GM18526 (cell line): ENCODE data around the gene SPIN2A.
"Not testable (repeated sequence)": the region's sequence is repeated elsewhere in the genome, so short reads cannot be mapped to it uniquely, and the experiment has no call there.

Source experiments
- POLR2A ChIP-seq: IDR thresholded peaks from 3 replicates; pipeline ENCODE4 v1.6.1; 2011; ENCODE audit not compliant: insufficient read length; ENCODE audit errors: extremely low read depth

Gene SPIN2A

DNA sequence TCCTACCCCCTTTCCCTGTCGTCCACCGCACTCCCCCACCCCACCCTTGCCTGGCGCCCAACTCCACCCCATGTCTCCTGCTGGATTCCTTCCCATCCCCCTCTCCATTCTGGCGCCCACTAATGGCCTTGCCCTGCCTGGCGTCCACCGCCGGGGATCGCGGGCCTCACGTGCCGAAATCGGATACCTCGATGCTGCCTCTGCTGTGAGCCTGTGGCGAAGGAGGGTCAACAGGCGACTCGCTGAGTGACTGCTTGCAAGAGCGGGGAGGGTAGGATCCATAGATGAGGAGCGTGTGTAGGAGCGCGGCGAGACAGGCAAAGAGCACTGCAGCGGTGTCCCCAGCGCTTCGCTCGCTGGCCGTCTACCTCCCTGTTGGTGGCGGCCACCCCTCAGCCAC, at the start of gene SPIN2A:
SPIN2A (minus strand) TSS at position 325 of the 400 bp plus-strand sequence. CDS start 800 bp downstream, outside the sequence.
- TF ChIP-seq POLR2A: not testable (repeated sequence)

DNA sequence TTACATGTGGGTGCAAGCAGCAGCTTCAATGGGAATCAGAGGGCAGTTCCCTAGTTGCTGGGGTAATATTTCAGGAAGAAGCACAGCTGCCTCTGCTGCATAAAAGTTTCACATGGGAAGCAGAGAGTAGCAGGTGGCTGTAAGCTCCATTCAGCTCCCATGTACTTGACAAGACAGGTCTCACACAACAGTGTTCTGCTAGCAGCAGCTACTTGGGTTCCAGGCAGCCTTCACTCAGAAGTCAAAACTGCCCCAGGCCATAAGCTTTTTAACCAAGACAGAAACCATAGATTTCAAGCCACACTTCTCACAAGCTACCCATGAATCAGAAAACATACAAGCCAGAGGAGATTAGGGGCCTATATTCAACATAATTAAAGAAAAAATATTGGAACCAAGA, 41.4 kb upstream of the SPIN2A start:
- TF ChIP-seq POLR2A: no peak

DNA sequence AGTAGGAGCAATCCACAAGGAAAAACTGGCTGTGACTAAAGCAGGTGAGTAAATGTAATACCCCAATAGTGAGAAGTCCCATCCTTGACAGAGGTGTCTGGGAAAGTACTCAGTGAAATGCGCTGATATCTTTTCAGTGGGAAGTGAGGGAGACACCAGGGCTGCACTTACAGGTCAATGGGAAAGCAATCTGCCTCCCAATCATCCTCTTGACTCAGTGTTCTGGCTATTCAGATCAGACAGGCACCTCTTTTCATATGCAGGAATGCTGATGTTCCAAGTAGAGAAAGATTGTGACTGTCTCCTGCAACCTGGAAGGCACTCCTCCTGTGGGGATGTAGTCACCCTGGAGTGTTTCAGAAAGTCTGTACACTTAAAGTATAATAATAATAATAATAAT, 39.9 kb upstream of the SPIN2A start:
- no peak for TF ChIP-seq POLR2A

DNA sequence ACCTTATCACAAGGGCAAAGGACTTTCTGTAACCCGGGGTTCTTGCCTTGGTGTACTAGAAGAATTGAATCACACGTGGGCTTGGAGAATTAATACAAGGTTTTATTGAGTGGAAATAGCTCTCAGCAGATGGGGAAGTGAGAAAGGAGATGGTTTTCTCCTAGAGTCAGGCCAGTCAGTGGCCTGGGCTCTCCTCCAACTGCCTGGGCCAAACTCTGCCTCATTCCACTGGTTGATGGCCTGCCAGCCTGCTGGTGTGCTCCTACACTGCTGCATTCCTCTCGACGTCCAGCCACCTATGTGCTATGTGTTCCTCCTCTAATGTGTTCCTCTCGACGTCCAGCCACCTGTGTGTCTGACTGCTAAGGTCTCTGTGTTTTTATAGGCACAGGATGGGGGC, 35.3 kb upstream of the SPIN2A start:
- TF ChIP-seq POLR2A: no peak

DNA sequence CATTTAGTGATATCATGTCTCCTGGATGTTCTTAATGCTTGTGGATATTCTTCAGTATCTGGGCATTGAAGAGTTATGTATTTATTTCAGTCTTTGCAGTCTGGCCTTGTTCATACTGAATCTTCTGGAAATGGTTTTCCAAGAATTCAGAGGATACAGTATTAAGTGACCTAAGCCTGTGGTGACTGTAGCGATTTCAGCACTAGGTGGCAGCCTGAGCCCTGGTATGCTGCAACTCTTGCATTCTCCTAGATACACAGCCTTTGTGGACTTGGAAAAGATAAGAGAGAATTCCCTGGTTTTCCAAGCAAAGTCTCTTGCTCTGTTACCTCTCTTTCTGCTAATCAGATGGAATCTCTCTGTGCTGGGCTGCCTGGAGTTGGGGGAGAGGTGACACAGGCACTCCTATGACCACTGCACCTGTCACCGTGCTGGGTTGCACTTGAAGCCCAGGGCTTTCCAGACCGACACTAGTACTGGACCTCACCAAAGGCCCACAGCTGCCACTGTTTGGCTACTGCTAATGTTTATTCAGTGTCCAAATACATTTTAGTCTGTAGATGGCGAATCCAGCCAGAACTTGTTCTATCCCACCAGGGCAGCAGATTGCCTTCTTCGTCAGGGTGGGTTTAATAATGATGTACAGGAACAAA, 19.3 kb upstream of the SPIN2A start:
- no peak for TF ChIP-seq POLR2A

DNA sequence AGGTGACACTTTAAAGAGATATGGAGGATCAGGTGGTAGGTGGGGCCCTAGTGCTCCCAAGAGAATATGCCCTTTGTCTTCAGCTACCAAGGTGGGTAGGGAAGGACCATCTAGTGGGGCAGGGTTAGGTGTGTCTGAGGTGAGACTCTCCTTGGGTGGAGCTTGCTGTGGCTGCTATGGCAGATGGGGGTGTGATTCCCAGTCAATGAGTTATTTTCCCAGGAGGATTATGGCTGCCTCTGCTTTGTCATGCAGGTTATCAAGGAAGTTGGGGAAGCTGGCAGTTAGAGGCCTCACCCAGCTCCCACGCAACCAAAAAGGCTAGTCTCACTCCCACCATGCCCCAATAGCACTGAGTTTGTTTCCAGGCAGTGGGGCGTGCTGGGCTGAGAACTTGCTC, 18.0 kb upstream of the SPIN2A start:
- TF ChIP-seq POLR2A: no peak

DNA sequence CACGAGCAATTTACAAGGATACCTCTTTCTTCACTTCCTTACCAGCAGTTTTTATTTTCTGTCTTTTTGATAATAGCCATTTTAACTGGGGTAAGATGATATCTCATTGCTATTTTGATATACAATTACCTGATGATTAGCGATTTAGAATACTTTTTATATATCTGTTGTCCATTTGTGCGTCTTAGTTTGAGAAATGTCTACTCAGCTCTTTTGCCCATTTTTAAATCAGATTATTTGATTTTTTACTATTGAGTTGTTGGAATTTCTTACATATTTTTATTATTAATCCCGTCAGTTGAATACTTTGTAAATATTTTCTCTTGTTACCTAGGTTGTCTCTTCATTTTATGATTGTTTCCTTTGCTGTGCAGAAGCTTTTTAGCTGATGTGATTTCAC, 1.5 kb upstream of the SPIN2A start:
- no peak for TF ChIP-seq POLR2A

DNA sequence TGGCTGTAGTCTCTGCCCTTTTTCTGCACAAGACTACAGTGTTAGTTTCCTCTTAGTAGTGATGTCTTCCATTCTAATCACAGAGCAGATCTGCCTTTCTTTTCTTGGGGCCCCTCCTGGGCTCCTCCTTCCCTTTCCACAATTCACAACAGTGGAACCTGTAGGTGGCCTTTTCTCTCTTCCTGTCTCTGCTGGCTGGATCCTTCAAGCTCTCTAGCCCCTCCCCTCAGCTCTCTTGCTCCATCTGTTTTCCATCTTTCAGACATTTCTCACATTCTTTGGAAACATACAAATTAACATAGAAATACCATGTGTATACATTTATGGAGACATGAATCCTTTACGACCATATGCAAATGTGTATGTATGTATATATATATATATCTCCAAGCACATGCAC, 304 bp upstream of the SPIN2A start:
- TF ChIP-seq POLR2A: no peak

DNA sequence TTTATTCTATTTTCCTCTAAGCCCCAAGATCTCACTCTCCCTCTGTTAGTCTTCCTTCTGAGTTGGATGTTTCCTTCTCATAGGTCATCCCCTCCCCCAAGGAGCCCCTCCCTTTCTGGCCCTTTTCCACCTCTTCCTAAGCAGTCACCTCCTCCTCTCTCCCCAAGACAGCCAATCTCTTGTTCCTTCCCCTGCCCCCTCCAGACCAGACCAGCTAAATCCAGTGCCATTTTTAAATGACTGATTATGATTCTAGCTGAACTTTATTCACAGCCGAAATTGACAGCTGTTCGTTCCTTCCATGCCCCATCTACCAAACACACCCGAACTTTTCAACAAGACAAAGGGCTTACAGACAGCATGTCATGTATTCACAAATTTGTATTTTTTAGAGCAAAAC, 1.9 kb downstream of the SPIN2A start:
- TF ChIP-seq POLR2A: no peak

DNA sequence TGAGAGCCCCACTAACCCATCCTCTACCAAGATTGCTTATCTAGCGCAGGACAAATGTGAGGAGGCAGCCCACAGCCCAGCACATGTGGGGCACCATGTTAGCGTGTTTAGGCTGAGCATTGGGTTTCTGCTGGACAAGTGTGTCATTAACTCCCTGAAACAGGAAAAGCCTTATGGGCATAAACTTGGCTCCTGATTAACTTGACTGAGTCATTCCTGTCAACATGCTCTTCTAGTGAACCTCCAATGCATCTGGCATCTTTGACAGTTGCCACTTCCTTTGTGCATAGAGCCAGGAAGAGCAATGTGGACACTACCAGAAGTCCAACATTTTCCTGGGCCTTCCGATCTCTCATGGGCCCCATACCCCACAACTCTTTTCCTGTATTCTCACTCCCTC, 2.5 kb downstream of the SPIN2A start:
- TF ChIP-seq POLR2A: no peak

DNA sequence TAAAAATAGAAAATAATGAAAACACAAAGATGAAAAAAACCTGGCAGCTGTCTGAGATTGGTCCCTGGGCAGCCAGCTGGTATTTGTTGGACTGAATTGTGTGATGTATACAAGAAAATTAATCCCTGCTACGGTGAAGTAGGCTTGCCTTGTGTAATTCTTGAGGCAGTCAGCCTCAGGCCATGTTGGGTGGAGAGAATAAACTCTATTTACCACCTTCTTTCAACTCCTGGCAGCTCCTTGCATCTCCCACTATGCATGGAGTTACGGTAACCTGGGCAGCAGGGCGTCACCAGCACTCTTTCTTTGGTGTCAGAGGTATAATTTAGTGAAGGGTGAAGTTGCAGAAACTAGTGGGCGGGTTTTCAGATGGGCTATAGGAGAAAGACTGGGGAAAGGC, 3.5 kb downstream of the SPIN2A start:
- no peak for TF ChIP-seq POLR2A

DNA sequence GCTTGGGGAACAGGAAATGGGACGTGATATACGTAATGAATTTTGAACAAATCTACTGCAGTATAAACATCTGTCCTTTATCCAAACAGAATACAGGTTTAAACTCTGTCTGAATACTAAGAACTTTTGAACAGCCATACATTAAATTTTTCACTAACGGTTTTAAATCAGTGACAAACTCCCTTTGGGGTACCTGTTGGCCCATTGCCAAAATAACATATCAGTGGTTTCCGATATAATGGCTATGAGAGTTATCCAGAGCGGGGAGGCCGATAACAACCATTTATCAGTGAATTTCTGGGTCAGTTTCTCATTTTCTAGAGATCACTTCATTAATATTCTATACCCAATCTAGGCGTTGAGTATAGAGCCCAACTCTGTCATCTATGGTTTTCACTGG, 5.2 kb downstream of the SPIN2A start:
- no peak for TF ChIP-seq POLR2A

DNA sequence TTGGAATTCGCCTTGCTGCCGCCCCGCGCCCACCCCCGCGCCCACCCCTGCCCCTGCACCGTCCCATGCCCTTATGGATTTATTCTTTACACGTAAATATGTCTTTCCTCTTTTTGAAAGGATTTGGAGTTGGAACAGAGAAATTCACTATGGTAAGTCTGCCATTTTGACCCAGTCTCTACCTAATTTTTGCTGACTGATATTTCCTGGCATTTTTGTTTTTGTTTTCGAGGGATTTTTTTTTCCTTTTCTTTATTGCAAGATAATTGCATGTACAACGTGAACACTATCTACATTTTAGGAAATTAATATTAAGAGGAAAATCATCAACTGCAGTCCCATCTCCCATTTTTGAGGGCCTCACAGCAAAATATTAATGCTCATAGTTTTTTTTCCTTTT, 15.4 kb downstream of the SPIN2A start:
- TF ChIP-seq POLR2A: no peak

DNA sequence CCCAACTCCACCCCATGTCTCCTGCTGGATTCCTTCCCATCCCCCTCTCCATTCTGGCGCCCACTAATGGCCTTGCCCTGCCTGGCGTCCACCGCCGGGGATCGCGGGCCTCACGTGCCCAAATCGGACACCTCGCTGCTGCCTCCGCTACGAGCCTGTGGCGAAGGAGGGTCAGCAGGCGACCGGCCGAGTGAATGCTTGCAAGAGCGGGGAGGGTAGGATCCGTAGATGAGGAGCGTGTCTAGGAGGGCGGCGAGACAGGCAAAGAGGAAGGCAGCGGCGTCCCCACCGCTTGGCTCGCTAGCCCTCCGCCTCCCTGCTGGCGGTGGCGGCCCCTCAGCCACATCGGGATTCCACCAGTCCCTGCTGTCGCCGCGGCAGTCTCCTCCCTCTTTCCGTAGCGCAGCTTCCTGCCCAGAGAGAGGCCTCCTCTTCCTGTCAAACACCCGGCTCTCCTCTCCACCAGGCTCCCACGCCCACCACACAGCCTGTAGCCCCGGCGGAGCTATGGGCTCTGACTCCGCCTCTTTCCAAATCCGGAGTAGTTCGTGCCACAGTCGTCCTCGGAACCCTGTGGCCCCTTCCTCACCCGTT, 15.9 kb downstream of the SPIN2A start, which contains the start of gene SPIN2B:
SPIN2B (minus strand) TSS at position 387 of the 594 bp plus-strand sequence.
- peak; percentile 78 for TF ChIP-seq POLR2A

DNA sequence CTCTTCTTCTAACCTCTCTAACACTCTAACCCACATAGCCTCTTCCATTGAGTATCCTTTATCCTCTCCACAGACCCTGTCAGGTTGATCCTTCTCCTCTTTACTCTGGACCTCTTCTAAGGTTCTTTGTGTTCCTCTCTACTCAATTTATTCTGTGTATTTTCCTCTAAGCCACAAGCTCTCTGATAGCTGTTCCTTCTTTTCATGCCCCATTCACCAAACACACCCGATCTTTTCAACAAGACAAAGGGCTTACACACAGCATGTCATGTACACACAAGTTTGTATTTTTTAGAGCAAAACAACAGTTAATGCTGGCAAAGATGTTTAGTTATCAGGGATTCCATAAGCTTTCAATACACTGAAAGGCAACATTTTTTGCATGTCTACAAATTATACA, 17.8 kb downstream of the SPIN2A start:
- no peak for TF ChIP-seq POLR2A

DNA sequence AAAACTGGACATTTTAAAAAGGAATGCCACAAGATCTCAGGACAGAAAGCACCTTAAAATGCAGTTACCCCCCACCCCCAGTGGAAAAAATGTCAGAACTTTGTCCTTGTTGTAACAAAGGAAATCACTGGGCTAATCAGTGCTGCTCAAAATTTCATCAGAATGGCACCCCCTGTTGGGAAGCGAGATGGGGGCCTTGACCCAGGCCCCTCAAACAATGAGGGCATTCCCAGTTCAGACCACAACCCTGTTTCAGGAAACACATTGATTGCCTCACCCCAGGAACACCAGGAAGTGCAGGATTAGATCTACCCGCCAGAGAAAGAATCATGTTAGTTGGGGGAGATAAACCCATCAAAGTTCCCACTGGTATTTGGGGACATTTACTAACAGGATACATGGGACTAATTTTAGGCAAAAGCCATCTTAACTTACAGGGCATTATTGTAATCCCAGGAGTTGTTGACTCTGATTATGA, 32.2 kb downstream of the SPIN2A start:
- no peak for TF ChIP-seq POLR2A

DNA sequence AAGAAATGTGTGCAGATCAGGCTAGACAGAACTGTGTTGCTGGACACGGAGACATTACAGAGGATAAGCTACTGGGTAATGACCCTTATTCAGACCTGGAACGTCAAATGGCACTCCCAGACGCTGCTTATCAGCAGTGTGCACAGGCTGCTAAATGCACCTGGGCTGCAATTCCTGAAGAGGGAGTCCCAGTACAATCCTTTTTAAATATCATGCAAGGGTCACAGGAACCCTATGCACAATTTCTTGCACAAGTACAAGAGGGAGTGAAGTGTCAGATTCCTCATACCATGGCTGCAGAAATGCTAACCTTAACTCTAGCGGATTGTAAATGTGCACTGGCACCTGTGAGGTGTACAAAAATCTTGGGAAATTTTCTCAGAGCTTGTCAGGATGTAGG, 32.8 kb downstream of the SPIN2A start:
- no peak for TF ChIP-seq POLR2A
